Common myeloid progenitor, CD34-positive (primary cell): ENCODE data around the gene ADA.
"Not testable (repeated sequence)": the region's sequence is repeated elsewhere in the genome, so short reads cannot be mapped to it uniquely, and the experiment has no call there.

Experiments
- CTCF ChIA-PET: fragments of 350-600 bp; sonication (Branson Sonifier 250); formaldehyde crosslinking; loops from one replicate; lab custom pipeline; 2021; ENCODE audit warnings: antibody characterized with exemption; lab: Charles Lee
- POLR2A ChIA-PET: fragments of 350-600 bp; sonication (Branson Sonifier 250); formaldehyde crosslinking; loops from one replicate; lab custom pipeline; 2021; ENCODE audit warnings: antibody characterized with exemption; lab: Charles Lee
- DNase-seq, 3 donors: peaks; one replicate each; pipeline versions ENCODE4 v3.0.0 to v3.0.0-alpha.2; 2013
- H3K27ac ChIP-seq, 2 experiments: 1 replicate in 1 of 2; 2 replicates in 1 of 2; pipeline ENCODE4 v1.7.0; 2013; ENCODE audit warnings: inconsistent platforms in 2 of 2, low read length in 2 of 2, mild to moderate bottlenecking in 2 of 2, low read depth in 1 of 2, moderate library complexity in 1 of 2; ENCODE audit not compliant: severe bottlenecking in 2 of 2, insufficient read depth in 1 of 2, poor library complexity in 1 of 2
- H3K27me3 ChIP-seq, 5 experiments: replicated peaks in 2 of 5; 1 replicate in 3 of 5; 2 replicates in 2 of 5; pipeline versions ENCODE4 v1.6.1 to v1.7.0; 2013; ENCODE audit warnings: low read length in 4 of 5, mild to moderate bottlenecking in 2 of 5, moderate library complexity in 2 of 5, inconsistent platforms in 1 of 5; ENCODE audit not compliant: insufficient read depth in 5 of 5, control insufficient read depth in 4 of 5
- H3K36me3 ChIP-seq, 4 experiments: 1 replicate in 2 of 4; 2 replicates in 2 of 4; pipeline versions ENCODE4 v1.6.1 to v1.7.0; 2013; ENCODE audit warnings: low read length in 3 of 4, control low read depth in 1 of 4, mild to moderate bottlenecking in 1 of 4; ENCODE audit not compliant: control insufficient read depth in 4 of 4, insufficient read depth in 4 of 4
- H3K4me1 ChIP-seq, 4 experiments: 1 replicate in 3 of 4; 2 replicates in 1 of 4; pipeline versions ENCODE4 v1.6.1 to v1.7.1; 2013; ENCODE audit warnings: low read length in 3 of 4, mild to moderate bottlenecking in 3 of 4, control low read depth in 1 of 4, inconsistent platforms in 1 of 4, moderate library complexity in 1 of 4; ENCODE audit not compliant: control insufficient read depth in 4 of 4, insufficient read depth in 4 of 4; ENCODE audit errors: control extremely low read depth in 1 of 4
- H3K4me3 ChIP-seq, 7 experiments: 1 replicate in 4 of 7; 2 replicates in 3 of 7; pipeline versions ENCODE4 v1.5.1 to v1.7.0; 2013; ENCODE audit warnings: mild to moderate bottlenecking in 7 of 7, low read length in 6 of 7, moderate library complexity in 6 of 7, inconsistent platforms in 2 of 7, low read depth in 2 of 7, control low read depth in 1 of 7; ENCODE audit not compliant: insufficient read depth in 4 of 7, control insufficient read depth in 1 of 7; ENCODE audit errors: extremely low read depth in 1 of 7
- H3K9me3 ChIP-seq, 5 experiments: 1 replicate in 4 of 5; 2 replicates in 1 of 5; pipeline versions ENCODE4 v1.6.1 to v1.7.1; 2013; ENCODE audit warnings: low read length in 4 of 5, mild to moderate bottlenecking in 2 of 5, inconsistent platforms in 1 of 5, low read depth in 1 of 5, moderate library complexity in 1 of 5; ENCODE audit not compliant: control insufficient read depth in 4 of 5, insufficient read depth in 2 of 5; ENCODE audit errors: control extremely low read depth in 1 of 5
- WGBS: methylation state at CpG from one replicate; pipeline ENCODE4 v1.1.5; 2013; ENCODE audit not compliant: insufficient coverage; 5-methylcytosine and 5-hydroxymethylcytosine counted together

The ADA gene

DNA sequence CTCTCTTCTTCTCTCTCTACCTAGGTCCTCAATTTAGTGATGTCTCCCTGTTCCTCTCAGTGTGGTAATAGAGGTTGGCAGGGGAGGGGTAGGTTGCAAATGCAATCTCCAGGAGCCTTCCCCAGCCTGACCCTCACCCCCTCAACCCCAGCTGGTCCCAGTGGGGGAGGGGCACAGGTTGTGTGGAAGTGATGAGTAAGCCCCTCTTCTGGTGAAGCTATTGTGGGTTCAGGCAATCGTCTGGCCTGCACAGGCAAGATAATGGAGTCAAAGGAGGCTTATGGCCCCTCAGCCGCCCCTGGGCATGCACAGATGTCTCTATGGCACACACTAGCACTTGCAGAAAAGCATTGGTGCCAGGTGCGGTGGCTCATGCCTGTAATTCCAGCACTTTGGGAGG, 10.8 kb upstream of the ADA start:
- 35% methylated on average over 3 of the region's 3 CpGs for WGBS
- peak in 2 of 3 donors; percentile 77 to 86 for DNase-seq
- H3K27ac ChIP-seq: no peak overlapping the region
- no peak overlapping the region for H3K4me3 ChIP-seq
- POLR2A ChIA-PET: no interaction called here
- no peaks in the 10 kb centered on the region for H3K27me3 ChIP-seq
- CTCF ChIA-PET: interaction anchor here (1.5 to 9.4 kb wide), 3 partner anchors 13 to 21 kb away, joined by 6 to 90 read pairs (median 22); partner anchors contain the start of gene ADA
- H3K36me3 ChIP-seq: no peaks in the 10 kb centered on the region
- H3K4me1 ChIP-seq: peaks cover 14 to 50% (median 34%) of the 10 kb centered on the region in 4 experiments
- H3K9me3 ChIP-seq: no peaks in the 10 kb centered on the region

DNA sequence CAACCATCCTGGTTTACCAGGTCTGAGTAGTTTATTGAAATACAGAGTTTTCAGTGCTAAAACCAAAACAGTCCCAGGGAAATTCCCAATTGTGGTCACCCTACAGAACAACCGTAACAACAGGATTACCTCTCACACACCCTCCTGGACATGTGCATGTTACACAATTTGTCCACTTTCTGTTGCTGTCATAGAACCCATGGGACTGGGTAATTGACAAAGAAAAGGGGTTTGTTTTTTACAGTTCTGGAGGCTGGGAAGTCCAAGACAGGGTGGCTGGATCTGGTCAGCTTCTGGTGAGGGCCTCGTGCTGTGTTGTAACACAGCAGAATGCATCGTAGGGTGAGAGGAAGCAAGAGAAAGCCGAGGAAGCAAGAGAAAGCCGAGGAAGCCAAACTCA, 9.1 kb upstream of the ADA start:
- Histone ChIP-seq H3K9me3 (no peaks in the 10 kb centered on the region), H3K27ac (no peak overlapping the region), H3K27me3 (no peaks in the 10 kb centered on the region), H3K36me3 (no peaks in the 10 kb centered on the region), H3K4me1 (peaks cover 14 to 55% (median 38%) of the 10 kb centered on the region in 4 experiments), H3K4me3 (no peak overlapping the region)
- no peak for DNase-seq
- CTCF ChIA-PET: interaction anchor here (1.3 to 1.7 kb wide), 2 partner anchors 21 to 24 kb away, joined by 5 to 8 read pairs; no protein-coding TSS in a partner anchor
- POLR2A ChIA-PET: no interaction called here
- WGBS: 90% methylated on average over 5 of the region's 5 CpGs

DNA sequence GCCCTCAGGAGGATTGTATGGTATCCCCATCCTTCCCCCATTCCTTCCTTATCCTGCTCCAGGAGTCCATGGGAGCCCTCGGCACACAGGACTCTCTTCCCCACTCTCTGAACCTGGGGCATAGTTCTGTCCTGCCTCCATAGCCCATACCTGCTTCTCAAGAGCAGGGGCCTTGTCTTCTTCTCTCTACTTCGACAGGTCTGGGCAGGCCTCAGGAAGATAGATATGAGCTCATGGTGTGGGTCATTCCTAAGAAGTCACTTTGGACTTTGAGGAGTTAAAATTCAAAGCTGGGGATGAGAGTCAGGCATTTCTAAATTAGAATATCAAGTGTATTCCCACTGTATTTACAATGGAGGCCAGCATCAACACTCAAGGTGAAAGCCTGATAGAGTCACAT, 8.4 kb upstream of the ADA start:
- POLR2A ChIA-PET: no interaction called here
- no peak overlapping the region for H3K27ac ChIP-seq
- H3K36me3 ChIP-seq: no peaks in the 10 kb centered on the region
- no peak overlapping the region for H3K4me3 ChIP-seq
- WGBS: 100% methylated on average over 1 of the region's 2 CpGs
- peaks cover 14 to 50% (median 36%) of the 10 kb centered on the region in 4 experiments for H3K4me1 ChIP-seq
- no peak for DNase-seq
- H3K9me3 ChIP-seq: no peaks in the 10 kb centered on the region
- H3K27me3 ChIP-seq: no peaks in the 10 kb centered on the region
- CTCF ChIA-PET: interaction anchor here (1.3 to 1.7 kb wide), 2 partner anchors 21 to 24 kb away, joined by 5 to 8 read pairs; no protein-coding TSS in a partner anchor

DNA sequence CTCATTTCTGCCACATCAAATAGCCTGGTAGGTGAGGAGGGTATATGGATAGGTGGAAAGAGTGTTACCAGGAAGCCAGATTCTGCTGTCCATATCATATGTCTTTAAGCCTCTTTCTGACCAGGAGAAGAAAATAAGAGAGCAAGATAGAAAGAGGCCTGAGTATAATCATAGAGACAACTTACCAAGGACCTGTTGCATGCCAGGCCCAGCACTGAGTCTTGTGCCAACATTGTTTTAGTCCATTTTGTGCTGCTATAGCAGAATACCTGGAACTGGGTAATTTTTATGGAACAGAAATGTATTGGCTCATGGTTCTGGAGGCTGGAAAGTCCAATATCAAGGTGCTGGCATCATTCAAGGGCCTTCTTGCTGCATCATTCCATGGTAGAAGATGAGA, 7.3 kb upstream of the ADA start:
- CTCF ChIA-PET: no interaction called here
- H3K27ac ChIP-seq: no peak overlapping the region
- no peaks in the 10 kb centered on the region for H3K9me3 ChIP-seq
- no peaks in the 10 kb centered on the region for H3K27me3 ChIP-seq
- peaks cover 5 to 40% (median 25%) of the 10 kb centered on the region in 4 experiments for H3K4me1 ChIP-seq
- H3K36me3 ChIP-seq: no peaks in the 10 kb centered on the region
- no peak for DNase-seq
- POLR2A ChIA-PET: no interaction called here
- H3K4me3 ChIP-seq: no peak overlapping the region

DNA sequence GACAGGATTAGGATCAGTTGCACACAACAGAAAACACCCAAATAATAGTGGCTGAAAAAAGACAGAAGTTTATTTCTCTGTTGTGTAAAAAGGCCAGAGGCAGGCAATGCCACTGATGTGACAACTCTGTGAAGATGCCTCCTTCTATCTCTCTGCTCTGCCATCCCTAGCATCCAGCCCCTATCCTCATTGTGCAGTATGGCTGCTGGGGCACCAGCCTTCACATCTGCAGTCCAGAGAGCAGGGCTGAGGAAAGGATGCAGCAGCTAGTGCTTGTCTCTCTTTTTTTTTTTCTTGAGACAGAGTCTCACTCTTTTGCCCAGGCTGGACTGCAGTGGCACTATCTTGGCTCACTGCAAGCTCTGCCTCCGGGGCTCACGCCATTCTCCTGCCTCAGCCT, 6.4 kb upstream of the ADA start:
- no peak for DNase-seq
- no peaks in the 10 kb centered on the region for H3K27me3 ChIP-seq
- ChIA-PET CTCF (interaction anchor here (0.7 kb wide), 1 partner anchor 9 kb away, joined by 3 read pairs; no protein-coding TSS in a partner anchor), POLR2A (no interaction called here)
- peaks cover 3 to 40% (median 22%) of the 10 kb centered on the region in 4 experiments for H3K4me1 ChIP-seq
- H3K9me3 ChIP-seq: no peaks in the 10 kb centered on the region
- no peaks in the 10 kb centered on the region for H3K36me3 ChIP-seq
- H3K27ac ChIP-seq: no peak overlapping the region
- 80% methylated on average over 1 of the region's 2 CpGs for WGBS
- no peak overlapping the region for H3K4me3 ChIP-seq

DNA sequence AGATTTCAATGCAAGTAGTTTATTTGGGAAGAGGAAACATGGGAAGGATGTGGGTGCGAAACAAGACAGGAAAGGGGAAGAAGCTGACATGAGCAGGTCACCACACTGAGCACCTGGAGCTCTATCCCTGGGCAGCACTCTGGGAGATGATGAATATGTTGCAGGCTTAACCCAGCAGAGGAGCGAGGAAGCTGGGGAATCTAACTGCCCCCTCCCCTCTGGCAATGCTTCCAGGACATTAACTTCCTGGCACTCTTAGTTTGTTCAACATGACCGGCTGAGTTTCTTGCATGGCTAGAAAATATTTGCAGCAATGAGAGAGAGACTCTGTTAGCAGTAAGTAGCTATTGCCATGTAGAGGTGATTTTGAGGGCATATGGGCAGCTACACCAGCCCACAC, 4.9 kb upstream of the ADA start:
- ChIA-PET POLR2A (no interaction called here), CTCF (interaction anchor here (0.5 to 1.6 kb wide), 3 partner anchors 12 to 29 kb away, joined by 3 to 9 read pairs (median 4); no protein-coding TSS in a partner anchor)
- no peak overlapping the region for H3K27ac ChIP-seq
- peaks cover 6 to 32% (median 14%) of the 10 kb centered on the region in 4 experiments for H3K4me1 ChIP-seq
- H3K36me3 ChIP-seq: no peaks in the 10 kb centered on the region
- no peak overlapping the region for H3K4me3 ChIP-seq
- no peaks in the 10 kb centered on the region for H3K9me3 ChIP-seq
- 71% methylated on average over 2 of the region's 3 CpGs for WGBS
- no peak for DNase-seq
- no peaks in the 10 kb centered on the region for H3K27me3 ChIP-seq

DNA sequence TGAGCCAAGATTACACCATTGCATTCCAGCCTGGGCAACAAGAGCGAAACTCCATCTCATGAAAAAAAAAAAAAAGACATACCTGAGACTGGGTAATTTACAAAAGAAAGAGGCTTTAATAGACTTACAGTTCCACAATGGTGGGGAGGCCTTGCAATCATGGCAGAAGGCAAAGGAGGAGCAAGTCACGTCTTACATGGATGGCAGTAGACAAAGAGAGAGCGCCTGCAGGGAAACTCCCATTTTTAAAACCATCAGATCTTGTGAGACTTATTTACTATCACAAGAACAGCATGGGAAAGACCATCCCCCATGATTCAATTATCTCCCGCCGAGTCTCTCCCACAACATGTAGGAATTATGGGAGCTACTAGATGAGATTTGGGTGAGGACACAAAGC, 2.7 kb upstream of the ADA start:
- ChIA-PET CTCF (interaction anchor here (0.6 to 2.7 kb wide), 6 partner anchors 9 to 60 kb away, joined by 3 to 15 read pairs (median 4); no protein-coding TSS in a partner anchor), POLR2A (interaction anchor here (1.1 kb wide), 1 partner anchor 43 kb away, joined by 5 read pairs; no protein-coding TSS in a partner anchor)
- not testable (repeated sequence) for H3K27me3 ChIP-seq, H3K4me3 ChIP-seq, DNase-seq, H3K27ac ChIP-seq, H3K36me3 ChIP-seq, H3K9me3 ChIP-seq
- peaks cover 6 to 50% (median 34%) of the 10 kb centered on the region in 4 experiments for H3K4me1 ChIP-seq
- WGBS: 100% methylated on average over 1 of the region's 5 CpGs
